Kidney (tissue), 14 donors: ENCODE results near the gene WDR62. TPM values are rescaled to one million over a fixed set of nuclear protein-coding genes. Genes with fewer than 3 reads are reported as not detected.

Experiments used
- DNase-seq, 5 donors: peaks; one replicate each; pipeline ENCODE4 v3.0.0-alpha.2; 2013 to 2020
- FAIRE-seq: peaks from 2 replicates; lab custom pipeline; 2012; peaks lifted over from hg19 to GRCh38; lab: Jason Lieb, UNC
- H3K27ac ChIP-seq, 2 donors: one replicate each; pipeline ENCODE4 v1.7.0; 2013; ENCODE audit warnings: low read depth in 2 of 2, low read length in 2 of 2, inconsistent platforms in 1 of 2
- H3K27me3 ChIP-seq: one replicate; pipeline ENCODE4 v1.7.1; 2013; ENCODE audit warnings: low read length, inconsistent platforms; ENCODE audit not compliant: control insufficient read depth, insufficient read depth
- H3K36me3 ChIP-seq, 3 donors: one replicate each; pipeline versions ENCODE4 v1.7.0 to v1.7.1; 2013; ENCODE audit warnings: low read length in 3 of 3, control low read depth in 1 of 3, inconsistent platforms in 1 of 3; ENCODE audit not compliant: insufficient read depth in 3 of 3, control insufficient read depth in 2 of 3
- H3K4me1 ChIP-seq, 3 donors: one replicate each; pipeline versions ENCODE4 v1.7.0 to v1.7.1; 2013; ENCODE audit warnings: low read length in 3 of 3, inconsistent platforms in 1 of 3, low read depth in 1 of 3; ENCODE audit not compliant: control insufficient read depth in 2 of 3, insufficient read depth in 2 of 3
- H3K4me3 ChIP-seq, 3 donors: one replicate each; pipeline versions ENCODE4 v1.7.0 to v1.8.1; 2013; ENCODE audit warnings: low read length in 3 of 3, control low read depth in 1 of 3, inconsistent platforms in 1 of 3
- H3K9ac ChIP-seq, 3 donors: one replicate each; pipeline versions ENCODE4 v1.7.0 to v1.7.1; 2013; ENCODE audit warnings: low read length in 3 of 3, control low read depth in 1 of 3, inconsistent platforms in 1 of 3
- H3K9me3 ChIP-seq, 3 donors: one replicate each; pipeline versions ENCODE4 v1.7.0 to v1.7.1; 2013; ENCODE audit warnings: low read length in 3 of 3, control low read depth in 1 of 3, inconsistent platforms in 1 of 3; ENCODE audit not compliant: control insufficient read depth in 2 of 3, insufficient read depth in 1 of 3
- CTCF ChIP-seq: IDR thresholded peaks from 3 replicates; pipeline ENCODE4 v1.5.1; 2012; ENCODE audit warnings: mild to moderate bottlenecking, moderate library complexity, borderline replicate concordance; ENCODE audit not compliant: insufficient read depth; ENCODE audit errors: extremely low read depth
- intact Hi-C: fragments of 100-400 bp; cut with DNase I; formaldehyde crosslinking; loops from one replicate; pipeline ENCODE4 v1.11.1; 2022
- polyA plus RNA-seq: library from polyadenylated mRNA; stranded (reverse); fragments of 350-450 nt; fragmentation: Illumina TruSeq; extraction: RNeasy Lipid Tissue Mini Kit (QIAGEN cat#74804); gene quantifications from one replicate; pipeline ENCODE4 v1.2.3, GENCODE V29; 2014; ENCODE audit warnings: low read depth, low replicate concordance; ENCODE audit not compliant: insufficient read depth
- total RNA-seq: library from RNA; stranded (reverse); fragmentation: NEBNext Ultra II Directional; extraction: Animal tissue kit (Norgen Biotek cat#: 25700); gene quantifications from one replicate; pipeline ENCODE4 v1.2.1, GENCODE V29; 2021
- donor health status: control.
- donor health status: control.
- donor health status: control.
- donor health status: control.
- donor health status: control.
- donor health status: DM: yes; HTN: yes; CAD: no.
- donor health status: Normal renal cell carcinoma (clear cell type).

The WDR62 gene
- total and polyA plus RNA-seq, 2 donors from 2014 or later: 0.58 to 0.69 TPM

DNA sequence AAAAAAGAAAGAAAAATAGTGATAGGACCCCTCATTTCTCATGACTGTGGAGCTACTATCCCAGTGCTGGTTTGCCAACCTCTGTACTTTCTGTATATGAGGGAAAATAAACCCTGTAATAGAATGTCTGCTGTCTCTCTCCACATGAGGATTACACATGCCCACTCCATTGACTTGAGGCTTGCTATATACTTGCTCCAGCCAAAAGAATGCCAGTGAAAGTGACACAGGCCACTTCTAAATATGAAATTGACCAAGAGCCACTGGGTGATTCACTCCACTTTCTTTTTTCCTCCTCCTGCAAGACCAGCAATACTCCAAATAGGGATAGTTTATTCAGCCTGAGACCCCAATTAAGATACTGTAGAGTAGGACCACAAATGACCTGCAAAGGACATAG, 6.9 kb upstream of the WDR62 start:
- no peak overlapping the region for H3K9ac ChIP-seq
- no peak overlapping the region for H3K4me3 ChIP-seq
- H3K27ac ChIP-seq: no peak overlapping the region
- no peaks in the 10 kb centered on the region for H3K9me3 ChIP-seq
- H3K27me3 ChIP-seq: no peaks in the 10 kb centered on the region
- TF ChIP-seq CTCF: no peak
- H3K4me1 ChIP-seq: peaks cover 0 to 2% (median 0%) of the 10 kb centered on the region in 3 donors
- FAIRE-seq (no peak), DNase-seq (no peak)
- H3K36me3 ChIP-seq: no peaks in the 10 kb centered on the region
- intact Hi-C loops: no loop called here

DNA sequence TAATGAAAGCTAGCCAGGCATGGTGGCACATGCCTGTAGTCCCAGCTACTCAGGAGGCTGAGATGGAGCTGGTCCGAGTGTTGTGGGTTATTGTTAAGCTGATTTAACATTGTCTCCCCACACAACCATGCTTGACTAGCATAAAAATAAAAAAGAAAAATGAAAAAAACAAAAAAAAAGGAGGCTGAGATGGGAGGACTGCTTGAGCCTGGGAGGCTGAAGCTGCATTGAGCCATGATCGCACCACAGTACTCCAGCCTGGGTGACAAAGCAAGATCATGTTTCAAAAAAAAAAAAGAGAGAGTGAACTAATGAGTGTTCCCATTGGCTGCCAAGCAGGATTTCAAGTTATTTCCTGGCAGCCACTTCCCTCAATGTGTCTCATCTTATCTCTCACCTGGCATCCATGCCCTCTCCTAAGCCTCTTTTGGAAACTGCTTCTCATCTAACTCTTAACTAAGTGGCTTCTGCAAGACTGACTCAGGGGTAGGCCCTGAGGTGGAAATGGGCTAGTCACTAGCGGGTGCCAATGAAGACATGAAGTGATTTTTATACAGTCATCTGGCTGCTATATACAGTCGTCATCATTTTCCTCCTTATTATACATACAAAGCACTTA, 5.5 kb upstream of the WDR62 start:
- DNase-seq (no peak), FAIRE-seq (no peak)
- no peaks in the 10 kb centered on the region for H3K36me3 ChIP-seq
- no peak overlapping the region for H3K4me3 ChIP-seq
- no peak for TF ChIP-seq CTCF
- no peaks in the 10 kb centered on the region for H3K27me3 ChIP-seq
- peaks cover 0 to 4% (median 0%) of the 10 kb centered on the region in 3 donors for H3K4me1 ChIP-seq
- intact Hi-C loops: no loop called here
- no peak overlapping the region for H3K27ac ChIP-seq
- H3K9ac ChIP-seq: no peak overlapping the region
- no peaks in the 10 kb centered on the region for H3K9me3 ChIP-seq

GRCh38 chr19:36051236-36051635, 3.5 kb upstream of the WDR62 start:
- no peak overlapping the region for H3K27ac ChIP-seq
- intact Hi-C loops: no loop called here
- no peaks in the 10 kb centered on the region for H3K9me3 ChIP-seq
- no peak overlapping the region for H3K4me3 ChIP-seq
- peak overlapping the region in 1 of 3 donors; percentile 26 for H3K9ac ChIP-seq
- no peaks in the 10 kb centered on the region for H3K36me3 ChIP-seq
- peak in 3 of 5 donors; percentile 24 to 53 (median 26) for DNase-seq
- TF ChIP-seq CTCF: no peak
- H3K27me3 ChIP-seq: no peaks in the 10 kb centered on the region
- H3K4me1 ChIP-seq: peaks cover 0 to 7% (median 0%) of the 10 kb centered on the region in 3 donors
- FAIRE-seq: no peak
